GM06990 (cell line): ENCODE results near the gene FFAR3.

ENCODE experiments used
- DNase-seq: peaks from one replicate; pipeline ENCODE4 v3.0.0-alpha.2; 2011; ENCODE audit not compliant: insufficient read length; ENCODE audit errors: extremely low read depth
- H3K27me3 ChIP-seq: replicated peaks from 2 replicates; pipeline ENCODE4 v1.6.0; 2011; ENCODE audit warnings: low read length; ENCODE audit not compliant: control insufficient read depth, insufficient read depth
- H3K36me3 ChIP-seq: 2 replicates; pipeline ENCODE4 v1.5.1; 2011; ENCODE audit warnings: low read length; ENCODE audit not compliant: control insufficient read depth, insufficient read depth
- H3K4me3 ChIP-seq: replicated peaks from 2 replicates; pipeline ENCODE4 v1.5.1; 2011; ENCODE audit warnings: low read depth, mild to moderate bottlenecking, control low read depth, low read length
- TF ChIP-seq, protein P1 (sequence below): IDR thresholded peaks from 2 replicates; pipeline ENCODE4 v1.5.1; 2011; ENCODE audit warnings: low read length, control low read depth, mild to moderate bottlenecking, inconsistent platforms; ENCODE audit not compliant: insufficient read depth, poor library complexity, severe bottlenecking

FFAR3 gene

GRCh38 chr19:35316560-35316959 is 41.7 kb upstream of the FFAR3 start:
- no peaks in the 10 kb centered on the region for H3K36me3 ChIP-seq
- DNase-seq, result no peak
- no peak overlapping the region for H3K4me3 ChIP-seq
- H3K27me3 ChIP-seq, result no peaks in the 10 kb centered on the region
- TF ChIP-seq, protein P1, sequence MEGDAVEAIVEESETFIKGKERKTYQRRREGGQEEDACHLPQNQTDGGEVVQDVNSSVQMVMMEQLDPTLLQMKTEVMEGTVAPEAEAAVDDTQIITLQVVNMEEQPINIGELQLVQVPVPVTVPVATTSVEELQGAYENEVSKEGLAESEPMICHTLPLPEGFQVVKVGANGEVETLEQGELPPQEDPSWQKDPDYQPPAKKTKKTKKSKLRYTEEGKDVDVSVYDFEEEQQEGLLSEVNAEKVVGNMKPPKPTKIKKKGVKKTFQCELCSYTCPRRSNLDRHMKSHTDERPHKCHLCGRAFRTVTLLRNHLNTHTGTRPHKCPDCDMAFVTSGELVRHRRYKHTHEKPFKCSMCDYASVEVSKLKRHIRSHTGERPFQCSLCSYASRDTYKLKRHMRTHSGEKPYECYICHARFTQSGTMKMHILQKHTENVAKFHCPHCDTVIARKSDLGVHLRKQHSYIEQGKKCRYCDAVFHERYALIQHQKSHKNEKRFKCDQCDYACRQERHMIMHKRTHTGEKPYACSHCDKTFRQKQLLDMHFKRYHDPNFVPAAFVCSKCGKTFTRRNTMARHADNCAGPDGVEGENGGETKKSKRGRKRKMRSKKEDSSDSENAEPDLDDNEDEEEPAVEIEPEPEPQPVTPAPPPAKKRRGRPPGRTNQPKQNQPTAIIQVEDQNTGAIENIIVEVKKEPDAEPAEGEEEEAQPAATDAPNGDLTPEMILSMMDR, result no peak

GRCh38 chr19:35317464-35318043 is 40.7 kb upstream of the FFAR3 start:
- H3K36me3 ChIP-seq, result no peaks in the 10 kb centered on the region
- TF ChIP-seq, protein P1, result no peak
- no peaks in the 10 kb centered on the region for H3K27me3 ChIP-seq
- no peak for DNase-seq
- H3K4me3 ChIP-seq, result no peak overlapping the region

- H3K4me3 ChIP-seq, result no peak overlapping the region
- TF ChIP-seq, protein P1, result no peak
- no peaks in the 10 kb centered on the region for H3K27me3 ChIP-seq
- no peak for DNase-seq
- no peaks in the 10 kb centered on the region for H3K36me3 ChIP-seq
These were observed 39.4 kb upstream of the FFAR3 start for GRCh38 chr19:35318679-35319448.

DNA sequence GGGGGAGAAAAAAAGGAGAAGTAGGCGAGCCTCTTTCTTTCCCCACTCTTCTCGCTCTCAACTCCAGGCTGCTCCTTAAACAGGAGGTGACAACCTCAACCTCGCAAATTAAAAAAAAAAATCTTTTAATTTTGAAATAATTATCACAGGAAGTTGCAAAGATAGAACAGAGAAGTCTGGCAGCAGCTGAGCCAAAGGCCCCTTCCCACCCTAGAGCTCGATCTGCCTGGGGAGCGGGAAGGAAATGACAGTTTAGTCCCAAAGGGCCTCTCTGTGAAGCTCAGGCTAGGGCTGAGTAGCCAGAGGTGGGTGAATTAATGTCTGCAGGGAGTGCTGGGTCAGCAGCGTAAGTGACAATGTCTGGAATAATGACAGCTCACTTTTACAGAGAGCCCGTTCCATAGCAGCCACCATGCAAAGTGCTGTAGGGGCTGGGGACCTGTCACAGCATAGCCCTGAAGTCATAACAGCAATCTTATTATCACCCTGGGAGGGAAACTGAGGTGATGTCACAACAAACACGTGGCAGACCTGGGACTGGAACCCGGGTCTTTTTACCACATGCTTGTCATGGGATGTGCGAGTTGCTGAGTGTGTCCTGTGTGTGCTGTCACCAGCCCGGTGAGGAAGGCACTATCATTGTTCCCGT is 38.1 kb upstream of the FFAR3 start:
- Histone ChIP-seq H3K27me3 (no peaks in the 10 kb centered on the region), H3K4me3 (no peak overlapping the region), H3K36me3 (no peaks in the 10 kb centered on the region)
- DNase-seq, result no peak
- TF ChIP-seq, protein P1, result no peak

DNA sequence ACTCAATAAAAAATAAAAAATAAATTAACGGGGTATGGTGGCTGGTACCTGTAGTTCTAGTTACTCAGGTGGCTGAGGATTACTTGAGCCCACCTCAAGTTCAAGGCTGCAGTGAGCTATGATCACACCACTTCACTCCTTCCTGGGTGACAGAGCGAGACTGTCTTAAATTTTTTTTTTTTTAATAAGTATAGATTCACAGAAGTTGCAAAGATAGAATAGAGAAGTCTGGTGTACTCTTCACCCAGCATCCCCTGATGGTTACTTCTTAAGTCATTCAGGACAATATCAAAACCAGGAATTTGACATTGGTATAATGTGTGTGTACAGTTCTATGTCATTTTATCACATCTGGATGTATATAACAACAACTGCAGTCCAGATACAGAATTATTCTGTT is 37.0 kb upstream of the FFAR3 start:
- H3K36me3 ChIP-seq, result no peaks in the 10 kb centered on the region
- no peaks in the 10 kb centered on the region for H3K27me3 ChIP-seq
- DNase-seq, result no peak
- H3K4me3 ChIP-seq, result no peak overlapping the region
- TF ChIP-seq, protein P1, result no peak
